Testis (tissue), 2 donors: Measurements from ENCODE around the gene TRMT11.

Experiments used
- POLR2A ChIP-seq: fragments of 450-650 bp; IDR thresholded peaks from one replicate; pipeline ENCODE4 v1.6.1; 2017; ENCODE audit warnings: antibody characterized with exemption, mild to moderate bottlenecking, moderate library complexity
- TF ChIP-seq, protein P1 (sequence below), 3 experiments: fragments of 450-650 bp in 2 of 3; fragments of 200-600 bp in 1 of 3; sonication (generic) in 1 of 3; IDR thresholded peaks; one replicate each; pipeline ENCODE4 v1.5.1; 2016 to 2019; ENCODE audit warnings: antibody characterized with exemption in 3 of 3, mild to moderate bottlenecking in 2 of 3, moderate library complexity in 1 of 3

GRCh38 chr6:125955973-125956372 lies 30.4 kb upstream of the TRMT11 start:
- no peak for TF ChIP-seq POLR2A
- TF ChIP-seq, protein P1, sequence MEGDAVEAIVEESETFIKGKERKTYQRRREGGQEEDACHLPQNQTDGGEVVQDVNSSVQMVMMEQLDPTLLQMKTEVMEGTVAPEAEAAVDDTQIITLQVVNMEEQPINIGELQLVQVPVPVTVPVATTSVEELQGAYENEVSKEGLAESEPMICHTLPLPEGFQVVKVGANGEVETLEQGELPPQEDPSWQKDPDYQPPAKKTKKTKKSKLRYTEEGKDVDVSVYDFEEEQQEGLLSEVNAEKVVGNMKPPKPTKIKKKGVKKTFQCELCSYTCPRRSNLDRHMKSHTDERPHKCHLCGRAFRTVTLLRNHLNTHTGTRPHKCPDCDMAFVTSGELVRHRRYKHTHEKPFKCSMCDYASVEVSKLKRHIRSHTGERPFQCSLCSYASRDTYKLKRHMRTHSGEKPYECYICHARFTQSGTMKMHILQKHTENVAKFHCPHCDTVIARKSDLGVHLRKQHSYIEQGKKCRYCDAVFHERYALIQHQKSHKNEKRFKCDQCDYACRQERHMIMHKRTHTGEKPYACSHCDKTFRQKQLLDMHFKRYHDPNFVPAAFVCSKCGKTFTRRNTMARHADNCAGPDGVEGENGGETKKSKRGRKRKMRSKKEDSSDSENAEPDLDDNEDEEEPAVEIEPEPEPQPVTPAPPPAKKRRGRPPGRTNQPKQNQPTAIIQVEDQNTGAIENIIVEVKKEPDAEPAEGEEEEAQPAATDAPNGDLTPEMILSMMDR (IDR thresholded peaks at IDR 0.05), result no peak
